ENCODE measurements around the gene OTOG.

The OTOG gene

GRCh38 chr11:17604201-17604914, 57.3 kb downstream of the OTOG start:
- no peak for DNase-seq (ENCODE audit: low spot score)
- TF ChIP-seq, protein P1, sequence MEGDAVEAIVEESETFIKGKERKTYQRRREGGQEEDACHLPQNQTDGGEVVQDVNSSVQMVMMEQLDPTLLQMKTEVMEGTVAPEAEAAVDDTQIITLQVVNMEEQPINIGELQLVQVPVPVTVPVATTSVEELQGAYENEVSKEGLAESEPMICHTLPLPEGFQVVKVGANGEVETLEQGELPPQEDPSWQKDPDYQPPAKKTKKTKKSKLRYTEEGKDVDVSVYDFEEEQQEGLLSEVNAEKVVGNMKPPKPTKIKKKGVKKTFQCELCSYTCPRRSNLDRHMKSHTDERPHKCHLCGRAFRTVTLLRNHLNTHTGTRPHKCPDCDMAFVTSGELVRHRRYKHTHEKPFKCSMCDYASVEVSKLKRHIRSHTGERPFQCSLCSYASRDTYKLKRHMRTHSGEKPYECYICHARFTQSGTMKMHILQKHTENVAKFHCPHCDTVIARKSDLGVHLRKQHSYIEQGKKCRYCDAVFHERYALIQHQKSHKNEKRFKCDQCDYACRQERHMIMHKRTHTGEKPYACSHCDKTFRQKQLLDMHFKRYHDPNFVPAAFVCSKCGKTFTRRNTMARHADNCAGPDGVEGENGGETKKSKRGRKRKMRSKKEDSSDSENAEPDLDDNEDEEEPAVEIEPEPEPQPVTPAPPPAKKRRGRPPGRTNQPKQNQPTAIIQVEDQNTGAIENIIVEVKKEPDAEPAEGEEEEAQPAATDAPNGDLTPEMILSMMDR (IDR thresholded peaks at IDR 0.05; ENCODE audit: extremely low read depth, insufficient read depth, missing control alignments): no peak
- in situ Hi-C loops (cut with MboI; ENCODE audit: low pct_unique_long_range_greater_than_20kb, low sequenced_read_pairs, unreplicated experiment): no loop called here

DNA sequence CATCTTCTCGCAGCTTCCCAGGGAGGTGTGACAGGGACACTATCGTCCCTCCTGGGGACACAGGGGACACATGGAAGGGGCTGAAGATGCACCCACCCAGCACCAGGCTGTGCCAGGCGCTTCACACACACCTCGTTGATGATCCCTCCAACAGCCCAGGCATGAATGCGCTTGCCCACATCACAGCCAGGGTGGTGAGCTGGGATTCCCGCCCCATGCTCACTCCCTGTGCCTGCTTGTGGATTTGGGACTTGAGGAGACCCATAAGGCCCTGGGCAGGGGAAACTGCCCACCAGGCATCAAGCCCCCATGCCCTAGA, 57.8 kb downstream of the OTOG start:
- in situ Hi-C loops (cut with MboI; ENCODE audit: low pct_unique_long_range_greater_than_20kb, low sequenced_read_pairs, unreplicated experiment): no loop called here
- no peak for DNase-seq (ENCODE audit: low spot score)

DNA sequence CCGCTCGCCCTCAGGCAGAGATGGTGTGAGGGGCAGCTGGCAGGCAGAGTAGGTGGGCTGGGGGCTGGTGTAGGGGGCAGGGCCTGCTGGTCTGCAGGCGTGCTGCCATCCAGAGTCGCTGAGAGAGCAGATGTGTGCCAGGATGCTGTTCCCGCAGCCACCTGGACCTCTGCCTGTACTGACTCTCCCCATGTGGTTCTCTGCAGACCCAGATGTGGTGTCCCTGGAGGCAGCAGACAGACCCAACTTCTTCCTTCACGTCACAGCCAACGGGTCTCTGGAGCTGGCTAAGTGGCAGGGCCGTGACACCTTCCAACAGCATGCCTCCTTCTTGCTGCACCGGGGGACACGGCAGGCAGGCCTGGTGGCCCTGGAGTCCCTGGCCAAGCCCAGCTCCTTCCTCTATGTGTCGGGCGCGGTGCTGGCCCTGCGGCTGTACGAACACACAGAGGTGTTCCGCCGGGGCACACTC, 58.6 kb downstream of the OTOG start:
- in situ Hi-C loops (cut with MboI; ENCODE audit: low pct_unique_long_range_greater_than_20kb, low sequenced_read_pairs, unreplicated experiment): no loop called here
- TF ChIP-seq, protein P1 (IDR thresholded peaks at IDR 0.05; ENCODE audit: extremely low read depth, insufficient read depth, missing control alignments): no peak

More for the DNA sequence above, 57.8 kb downstream of the OTOG start:
- TF ChIP-seq, protein P1 (IDR thresholded peaks at IDR 0.05; ENCODE audit: extremely low read depth, insufficient read depth, missing control alignments): no peak

DNA sequence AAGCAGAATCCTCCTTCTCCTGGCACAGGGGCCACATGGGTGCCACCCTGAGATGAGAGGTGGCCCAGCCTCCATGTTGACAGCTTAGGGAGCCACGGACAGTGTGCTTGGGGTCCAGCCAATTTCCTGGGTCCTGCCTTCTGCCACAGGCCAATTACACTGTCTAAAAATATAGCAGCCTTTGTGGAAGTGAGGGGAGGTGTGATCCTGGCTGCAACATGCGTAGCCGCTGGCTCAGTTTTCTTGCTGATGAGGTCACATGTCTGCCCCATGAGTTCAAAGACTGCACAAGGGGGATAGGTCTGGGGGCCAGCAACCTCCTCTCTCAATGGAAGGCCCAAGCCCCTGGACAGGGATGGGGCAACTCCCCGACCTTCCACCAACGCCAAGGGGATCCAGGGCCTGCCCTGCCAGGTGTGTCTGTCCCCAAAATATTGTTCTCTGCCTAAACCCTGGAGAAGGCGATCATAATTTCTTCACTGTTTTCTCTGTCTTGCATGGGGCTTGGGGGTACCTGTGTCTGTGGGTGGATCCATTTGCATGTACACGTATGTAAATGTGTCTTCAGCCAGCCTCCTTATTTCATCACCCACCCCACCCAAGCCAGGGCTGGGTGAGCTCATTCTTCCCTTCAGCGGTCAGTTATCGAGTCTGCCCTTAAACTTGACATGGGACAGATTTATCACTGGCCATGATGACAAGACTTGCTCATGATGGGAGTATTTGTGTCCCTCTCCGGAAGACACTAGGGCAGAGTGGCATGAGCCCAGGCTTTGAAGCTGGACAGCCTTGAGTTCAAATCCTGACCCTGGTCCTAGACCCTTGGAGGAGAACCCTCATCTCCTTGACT, 59.4 kb downstream of the OTOG start:
- no peak for DNase-seq (ENCODE audit: low spot score)
- TF ChIP-seq, protein P1 (IDR thresholded peaks at IDR 0.05; ENCODE audit: extremely low read depth, insufficient read depth, missing control alignments): no peak
- in situ Hi-C loops (cut with MboI; ENCODE audit: low pct_unique_long_range_greater_than_20kb, low sequenced_read_pairs, unreplicated experiment): no loop called here

More for the DNA sequence above, 58.6 kb downstream of the OTOG start:
- DNase-seq (ENCODE audit: low spot score): no peak

DNA sequence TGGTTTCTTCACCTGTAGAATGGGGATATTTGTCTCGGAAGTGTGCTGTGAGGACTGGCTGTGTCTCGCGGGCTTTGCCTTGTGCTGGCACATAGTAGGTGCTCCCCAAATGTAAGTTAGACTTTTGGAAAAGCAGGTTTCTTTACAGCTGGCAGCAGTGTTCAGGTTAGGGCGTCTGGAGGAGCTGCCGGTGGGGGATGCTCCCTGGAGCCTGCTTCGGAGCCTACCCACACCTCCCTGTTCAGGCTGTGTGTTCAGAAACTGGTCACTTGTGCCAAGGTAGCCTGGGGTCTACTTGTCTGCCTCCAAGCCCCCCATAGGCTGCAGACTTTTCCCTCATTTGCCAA, 60.0 kb downstream of the OTOG start:
- in situ Hi-C loops (cut with MboI; ENCODE audit: low pct_unique_long_range_greater_than_20kb, low sequenced_read_pairs, unreplicated experiment): no loop called here
- TF ChIP-seq, protein P1 (IDR thresholded peaks at IDR 0.05; ENCODE audit: extremely low read depth, insufficient read depth, missing control alignments): no peak
- no peak for DNase-seq (ENCODE audit: low spot score)

DNA sequence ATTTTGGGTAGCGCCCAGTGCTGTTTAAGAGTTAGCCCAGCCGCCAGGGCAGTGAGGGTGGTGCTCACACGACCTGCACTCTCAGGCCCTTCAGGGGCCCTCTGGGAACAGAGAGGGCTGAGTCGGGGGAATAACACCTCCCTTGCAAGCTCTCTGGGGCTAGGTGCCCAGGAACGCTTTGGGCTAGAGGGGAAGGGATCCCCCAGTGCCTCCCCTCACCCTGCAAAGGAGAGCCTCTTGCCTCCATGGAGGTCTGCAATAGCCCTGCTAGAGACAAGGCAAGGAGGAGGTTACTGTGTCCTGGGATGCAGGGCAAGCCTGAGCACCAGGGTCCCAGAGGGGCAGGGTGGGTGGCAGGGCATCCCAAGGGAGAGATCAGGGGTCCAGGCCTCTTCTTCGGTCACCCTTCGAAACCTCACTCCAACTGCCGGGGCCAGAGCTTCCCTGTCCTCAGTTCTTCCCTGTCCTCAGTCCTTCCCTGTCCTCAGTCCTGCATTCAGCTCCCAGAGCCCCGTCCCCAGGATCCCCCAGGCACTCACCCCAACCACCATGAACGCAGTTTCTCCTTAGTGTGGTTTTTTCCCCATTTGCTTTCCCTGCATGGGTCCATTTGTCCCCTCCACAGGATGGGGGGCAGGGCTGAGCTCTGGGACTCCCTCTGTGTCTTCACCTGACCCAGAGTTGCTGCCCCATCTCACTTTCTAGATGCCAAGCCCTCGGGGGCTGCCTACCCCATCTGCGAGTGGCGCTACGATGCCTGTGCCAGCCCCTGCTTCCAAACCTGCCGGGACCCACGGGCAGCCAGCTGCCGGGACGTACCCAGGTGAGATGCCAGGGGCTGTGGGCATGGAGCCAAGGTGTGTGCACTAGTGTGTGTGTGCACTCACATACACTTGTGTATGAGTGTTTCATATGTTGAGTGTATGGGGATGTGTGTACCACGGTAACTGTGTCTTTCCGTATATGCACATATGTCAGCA, 60.8 kb downstream of the OTOG start:
- no peak for DNase-seq (ENCODE audit: low spot score)
- in situ Hi-C loops (cut with MboI; ENCODE audit: low pct_unique_long_range_greater_than_20kb, low sequenced_read_pairs, unreplicated experiment): no loop called here
- TF ChIP-seq, protein P1 (IDR thresholded peaks at IDR 0.05; ENCODE audit: extremely low read depth, insufficient read depth, missing control alignments): no peak
